IPS-15b (cell line): ENCODE measurements around the gene PTGES3L.
A peak's percentile ranks its signal among the peaks of the same experiment; 100 is the strongest.
"Not testable (repeated sequence)": the region's sequence is repeated elsewhere in the genome, so short reads cannot be mapped to it uniquely, and the experiment has no call there.

Experiments
- H3K27me3 ChIP-seq: one replicate; pipeline ENCODE4 v1.6.1; 2013; ENCODE audit warnings: low read length; ENCODE audit not compliant: control insufficient read depth, insufficient read depth
- H3K36me3 ChIP-seq: one replicate; pipeline ENCODE4 v1.6.1; 2013; ENCODE audit warnings: low read length; ENCODE audit not compliant: control insufficient read depth, insufficient read depth
- H3K4me1 ChIP-seq: one replicate; pipeline ENCODE4 v1.6.1; 2013; ENCODE audit warnings: mild to moderate bottlenecking, low read length; ENCODE audit not compliant: control insufficient read depth, insufficient read depth
- H3K4me3 ChIP-seq: one replicate; pipeline ENCODE4 v1.5.1; 2013; ENCODE audit warnings: low read depth, low read length
- H3K9ac ChIP-seq: one replicate; pipeline ENCODE4 v1.6.1; 2013; ENCODE audit warnings: low read depth, mild to moderate bottlenecking, low read length
- H3K9me3 ChIP-seq: one replicate; pipeline ENCODE4 v1.6.1; 2013; ENCODE audit warnings: mild to moderate bottlenecking, low read length; ENCODE audit not compliant: control insufficient read depth, insufficient read depth

PTGES3L gene

DNA sequence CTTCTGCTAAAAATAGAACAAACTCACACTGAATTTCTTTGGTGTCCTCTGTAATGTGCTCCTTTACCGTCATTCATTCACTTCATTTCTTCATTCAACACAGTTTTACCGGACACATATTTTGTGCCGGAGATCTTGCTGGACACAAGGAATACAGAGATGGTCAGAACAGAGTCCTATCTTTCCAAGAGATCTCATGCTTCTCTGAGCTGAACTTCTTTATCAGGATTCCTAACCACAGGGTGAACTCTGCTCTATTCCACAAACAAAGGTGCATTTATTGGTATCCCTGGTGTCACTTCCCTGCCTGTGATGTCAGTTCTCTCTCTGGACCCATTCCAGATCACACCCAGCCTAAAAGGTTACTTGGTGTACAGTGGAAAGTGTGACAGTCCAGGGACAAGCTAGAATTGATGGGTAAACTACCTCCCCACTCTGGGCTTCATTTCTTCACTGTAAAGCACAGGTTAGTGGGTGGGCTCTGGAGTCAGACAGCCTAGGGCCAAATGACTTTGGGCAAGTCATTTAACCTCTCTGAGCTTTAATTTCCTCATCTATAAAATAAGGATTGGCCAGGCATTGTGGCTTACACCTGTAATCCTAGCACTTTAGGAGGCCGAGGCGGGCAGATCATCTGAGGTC is 30.9 kb upstream of the PTGES3L start:
- Histone ChIP-seq H3K4me3 (no peak overlapping the region), H3K9me3 (no peaks in the 10 kb centered on the region), H3K9ac (no peak overlapping the region), H3K4me1 (peaks cover 4% of the 10 kb centered on the region), H3K27me3 (no peaks in the 10 kb centered on the region), H3K36me3 (peaks cover 10% of the 10 kb centered on the region)

GRCh38 chr17:43006639-43007551 is 27.0 kb upstream of the PTGES3L start, which contains the start of gene IFI35:
Gene IFI35, plus strand, starts transcription at chr17:43006784. Its CDS starts 164 bp downstream, at chr17:43006948.
- Histone ChIP-seq H3K4me3 (peak within 1 kb of the TSS; percentile 68), H3K27me3 (no peaks in the 10 kb centered on the region), H3K9ac (peak within 1 kb of the TSS; percentile 96), H3K4me1 (peaks cover 4% of the 10 kb centered on the region), H3K36me3 (peaks cover 18% of the 10 kb centered on the region), H3K9me3 (no peaks in the 10 kb centered on the region)

GRCh38 chr17:43003542-43004172 is 23.8 kb upstream of the PTGES3L start:
- H3K27me3 ChIP-seq: no peaks in the 10 kb centered on the region
- H3K9ac ChIP-seq: no peak overlapping the region
- no peaks in the 10 kb centered on the region for H3K9me3 ChIP-seq
- H3K4me3 ChIP-seq: no peak overlapping the region
- H3K4me1 ChIP-seq: peaks cover 9% of the 10 kb centered on the region
- H3K36me3 ChIP-seq: peaks cover 44% of the 10 kb centered on the region

DNA sequence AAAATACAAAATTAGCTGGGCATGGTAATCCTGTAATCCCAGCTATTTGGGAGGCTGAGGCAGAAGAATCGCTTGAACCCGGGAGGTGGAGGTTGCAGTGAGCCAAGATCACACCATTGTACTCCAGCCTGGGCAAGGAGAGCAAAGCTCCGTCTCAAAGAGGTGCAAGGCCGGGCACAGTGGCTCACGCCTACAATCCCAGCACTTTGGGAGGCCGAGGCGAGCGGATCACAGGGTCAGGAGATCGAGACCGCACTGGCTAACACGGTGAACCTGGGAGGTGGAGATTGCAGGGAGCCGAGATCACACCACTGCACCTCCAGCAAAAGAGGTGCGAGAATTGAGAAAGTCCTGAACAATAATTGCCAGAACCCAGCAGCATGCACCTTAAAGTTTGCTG is 21.0 kb upstream of the PTGES3L start:
- H3K27me3 ChIP-seq, H3K9ac ChIP-seq, H3K4me3 ChIP-seq, H3K9me3 ChIP-seq: not testable (repeated sequence)
- Histone ChIP-seq H3K36me3 (peaks cover 44% of the 10 kb centered on the region), H3K4me1 (peaks cover 10% of the 10 kb centered on the region)

GRCh38 chr17:42999003-42999525 is 19.2 kb upstream of the PTGES3L start:
- Histone ChIP-seq H3K27me3 (no peaks in the 10 kb centered on the region), H3K9ac (peak overlapping the region; percentile 100), H3K36me3 (peaks cover 44% of the 10 kb centered on the region), H3K9me3 (no peaks in the 10 kb centered on the region), H3K4me3 (peak overlapping the region; percentile 97), H3K4me1 (peaks cover 10% of the 10 kb centered on the region)

DNA sequence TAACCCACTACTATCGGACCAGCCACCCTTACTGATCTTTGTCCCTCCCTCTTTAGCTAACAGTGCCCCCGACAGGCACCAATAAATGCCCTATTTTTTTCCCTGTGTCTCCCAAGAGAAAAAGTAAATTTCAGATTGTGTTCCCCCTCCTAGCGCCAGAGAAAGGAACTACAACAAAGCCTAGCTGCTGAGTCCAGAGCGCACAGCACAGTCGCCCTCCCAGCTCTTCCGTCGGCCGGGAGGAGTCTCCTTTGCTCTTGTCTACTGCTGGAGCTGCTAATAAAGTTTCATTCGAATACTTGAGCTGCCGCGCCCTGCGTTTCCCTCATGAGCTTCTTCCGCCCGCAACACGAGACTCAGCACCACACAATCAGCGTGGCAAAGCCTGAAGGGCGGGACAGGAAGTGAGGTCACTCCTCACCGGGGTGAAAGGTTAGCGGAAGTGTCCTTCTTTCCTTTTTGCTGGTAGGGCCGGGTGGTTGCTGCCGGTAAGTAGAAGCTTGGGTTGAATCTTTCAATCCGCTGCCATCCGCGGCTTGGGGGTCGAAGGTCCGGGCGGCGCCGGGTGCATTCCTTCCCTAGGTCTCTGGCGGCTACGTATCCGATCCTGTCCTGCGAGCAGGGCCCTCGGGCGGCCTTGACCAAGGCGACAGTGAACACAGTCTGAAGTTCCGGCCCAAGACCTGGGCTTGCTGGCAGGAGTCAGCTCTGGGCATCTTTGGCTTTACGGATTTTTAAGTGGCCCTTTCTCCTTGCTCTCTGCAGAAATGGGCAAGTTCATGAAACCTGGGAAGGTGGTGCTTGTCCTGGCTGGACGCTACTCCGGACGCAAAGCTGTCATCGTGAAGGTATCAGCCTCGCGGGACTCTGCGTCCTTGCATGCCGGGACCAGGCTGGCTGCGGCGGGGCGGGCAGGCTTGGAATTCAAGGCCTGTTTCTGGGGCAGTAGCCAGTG is 18.4 kb upstream of the PTGES3L start, which contains the start of gene RPL27:
RPL27 (plus strand) TSS at position 436 of the 955 bp plus-strand sequence; CDS start at position 768, 332 bp downstream.
- Histone ChIP-seq H3K9me3 (no peaks in the 10 kb centered on the region), H3K4me3 (peak within 1 kb of the TSS; percentile 97), H3K36me3 (peaks cover 38% of the 10 kb centered on the region), H3K27me3 (no peaks in the 10 kb centered on the region), H3K4me1 (peaks cover 10% of the 10 kb centered on the region), H3K9ac (peak within 1 kb of the TSS; percentile 100)

DNA sequence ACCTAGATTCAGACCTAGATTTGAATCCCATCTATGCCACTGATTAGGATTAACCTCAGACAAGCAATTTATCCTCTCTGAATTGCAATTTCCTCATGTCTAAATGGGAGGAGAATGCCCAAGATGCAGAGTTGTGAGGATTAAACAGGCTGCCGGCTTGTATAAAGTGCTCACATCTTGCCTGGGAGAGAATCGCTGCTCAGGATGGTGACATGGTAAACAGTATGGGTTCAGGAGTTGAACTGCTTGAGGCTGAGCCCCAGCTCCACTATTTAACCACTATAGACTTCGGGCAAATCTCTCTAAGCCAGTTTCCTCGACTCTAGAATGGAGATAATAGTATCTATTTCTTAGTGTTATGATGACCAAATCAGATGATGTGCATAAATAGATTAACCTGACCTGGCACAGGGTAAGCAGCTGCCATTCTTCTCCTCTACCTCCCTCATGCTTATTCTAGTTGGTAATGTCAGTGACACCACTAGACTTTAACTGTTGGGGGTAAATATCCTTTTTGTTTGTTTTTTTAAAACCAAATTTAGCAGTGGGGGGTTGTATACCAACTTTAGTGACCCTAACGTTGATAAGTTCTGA is 17.6 kb upstream of the PTGES3L start:
- Histone ChIP-seq H3K4me1 (peaks cover 10% of the 10 kb centered on the region), H3K27me3 (no peaks in the 10 kb centered on the region), H3K4me3 (peak overlapping the region; percentile 97), H3K36me3 (peaks cover 35% of the 10 kb centered on the region), H3K9me3 (no peaks in the 10 kb centered on the region), H3K9ac (peak overlapping the region; percentile 27)

DNA sequence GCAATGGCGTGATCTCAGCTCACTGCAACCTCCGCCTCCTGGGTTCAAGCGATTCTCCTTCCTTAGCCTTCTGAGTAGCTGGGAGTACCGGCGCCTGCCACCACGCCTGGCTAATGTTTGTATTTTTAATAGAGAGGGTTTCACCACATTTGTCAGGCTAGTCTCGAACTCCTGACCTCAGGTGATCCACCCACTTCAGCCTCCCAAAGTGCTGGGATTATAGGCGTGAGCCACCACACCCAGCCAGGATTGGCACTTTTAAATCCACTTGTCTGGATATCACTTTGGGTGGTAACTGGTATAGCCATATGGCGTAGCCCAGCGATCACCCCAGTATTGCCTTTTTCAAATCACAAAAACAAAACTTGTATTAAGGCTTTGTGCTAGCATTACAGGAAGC is 14.0 kb upstream of the PTGES3L start:
- H3K4me3 ChIP-seq, H3K9ac ChIP-seq, H3K4me1 ChIP-seq, H3K9me3 ChIP-seq, H3K27me3 ChIP-seq: not testable (repeated sequence)
- H3K36me3 ChIP-seq: peaks cover 28% of the 10 kb centered on the region

DNA sequence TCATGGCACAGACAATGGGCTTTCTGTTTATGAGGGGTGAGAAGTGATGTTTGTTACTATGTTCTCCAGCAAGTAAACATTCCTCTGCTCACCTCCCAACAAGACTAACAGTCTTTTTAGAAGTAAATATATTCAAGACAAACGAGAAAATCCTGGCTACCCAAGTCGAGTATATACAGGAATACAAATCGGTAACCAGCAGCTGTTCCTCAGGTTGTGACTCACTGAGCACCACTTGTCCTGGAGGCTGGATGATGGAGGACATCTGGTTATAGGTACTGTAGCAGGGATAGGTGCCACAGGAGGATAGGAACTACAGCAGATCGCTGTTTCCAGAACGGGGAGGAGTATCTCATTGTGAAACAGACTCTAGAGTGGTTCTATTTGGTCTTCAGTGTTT is 13.0 kb upstream of the PTGES3L start:
- Histone ChIP-seq H3K4me3 (no peak overlapping the region), H3K9ac (no peak overlapping the region), H3K27me3 (no peaks in the 10 kb centered on the region), H3K9me3 (no peaks in the 10 kb centered on the region), H3K36me3 (peaks cover 30% of the 10 kb centered on the region), H3K4me1 (peaks cover 6% of the 10 kb centered on the region)

DNA sequence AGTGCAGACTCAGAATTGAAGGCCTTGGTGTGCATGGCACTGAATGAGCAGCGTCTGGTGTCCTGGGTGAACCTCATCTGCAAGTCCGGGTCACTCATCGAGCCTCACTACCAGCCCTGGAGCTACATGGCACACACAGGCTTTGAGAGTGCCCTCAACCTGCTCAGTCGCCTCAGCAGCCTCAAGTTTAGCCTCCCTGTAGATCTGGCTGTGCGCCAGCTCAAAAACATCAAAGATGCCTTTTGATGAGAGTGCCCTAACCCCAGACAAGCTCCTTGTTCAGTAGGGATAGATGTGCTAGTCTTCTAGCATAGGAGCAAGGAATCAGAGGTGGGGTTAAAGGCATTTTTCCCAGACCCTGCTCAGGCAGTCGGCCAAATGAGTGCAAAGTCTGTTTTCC is 11.6 kb upstream of the PTGES3L start:
- Histone ChIP-seq H3K4me1 (no peaks in the 10 kb centered on the region), H3K27me3 (no peaks in the 10 kb centered on the region), H3K36me3 (peaks cover 30% of the 10 kb centered on the region), H3K9ac (no peak overlapping the region), H3K9me3 (no peaks in the 10 kb centered on the region), H3K4me3 (no peak overlapping the region)
